SIG-M5 (cell line): ENCODE results near the gene GHRL.
"Not testable (repeated sequence)": the region's sequence is repeated elsewhere in the genome, so short reads cannot be mapped to it uniquely, and the experiment has no call there.

Experiments used
- DNase-seq: peaks from one replicate; lab custom pipeline; 2025; lab: John Stamatoyannopoulos, UW

GHRL gene

GRCh38 chr3:10273702-10274305, 18.9 kb downstream of the GHRL start:
- no peak for DNase-seq

GRCh38 chr3:10272977-10273376, 19.8 kb downstream of the GHRL start:
- no peak for DNase-seq

GRCh38 chr3:10272476-10272875, 20.3 kb downstream of the GHRL start:
- DNase-seq: not testable (repeated sequence)

- DNase-seq: no peak
Observed at GRCh38 chr3:10269443-10269842, 23.3 kb downstream of the GHRL start.

- DNase-seq: no peak
Observed at GRCh38 chr3:10268930-10269329, 23.8 kb downstream of the GHRL start.

DNA sequence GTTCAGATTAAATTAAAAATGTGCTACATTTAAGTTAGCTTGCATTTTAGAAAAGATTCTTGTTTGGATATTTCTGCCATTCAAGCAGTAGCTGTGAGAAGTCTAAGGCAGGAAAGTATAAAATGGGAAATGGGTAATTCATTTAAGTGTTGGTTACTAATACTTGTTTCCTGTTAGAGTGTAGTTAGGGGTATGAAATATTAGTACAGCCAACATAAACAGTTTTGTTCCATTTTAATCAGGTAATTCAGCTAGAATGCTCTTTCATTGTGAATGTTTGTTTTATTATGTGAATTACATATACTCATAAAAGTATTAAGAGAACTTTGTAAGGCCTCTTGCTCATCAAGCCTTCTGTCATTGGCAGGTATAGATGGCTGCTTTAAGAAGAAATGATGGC, 24.6 kb downstream of the GHRL start:
- DNase-seq: no peak

- not testable (repeated sequence) for DNase-seq
Observed at GRCh38 chr3:10266936-10267335, 25.8 kb downstream of the GHRL start.

DNA sequence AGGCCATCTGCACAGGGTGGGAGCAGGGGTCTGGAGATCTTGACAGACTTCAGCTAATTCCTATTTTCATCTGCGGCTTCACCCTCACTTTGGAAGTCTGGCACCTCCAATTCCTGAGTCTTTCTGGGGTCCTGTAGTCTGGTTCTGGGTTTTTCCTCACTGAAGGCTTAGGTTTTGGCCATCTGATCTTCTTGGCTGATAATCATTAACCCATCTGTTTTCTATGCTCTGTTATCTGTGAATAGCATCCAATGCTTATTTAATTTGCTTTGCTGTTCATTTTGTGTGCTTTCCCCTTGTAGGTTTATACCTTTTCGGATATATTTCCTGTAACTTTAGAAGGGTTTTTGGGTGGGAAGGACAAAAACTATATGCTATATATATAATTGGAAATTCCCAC, 26.9 kb downstream of the GHRL start:
- DNase-seq: no peak

DNA sequence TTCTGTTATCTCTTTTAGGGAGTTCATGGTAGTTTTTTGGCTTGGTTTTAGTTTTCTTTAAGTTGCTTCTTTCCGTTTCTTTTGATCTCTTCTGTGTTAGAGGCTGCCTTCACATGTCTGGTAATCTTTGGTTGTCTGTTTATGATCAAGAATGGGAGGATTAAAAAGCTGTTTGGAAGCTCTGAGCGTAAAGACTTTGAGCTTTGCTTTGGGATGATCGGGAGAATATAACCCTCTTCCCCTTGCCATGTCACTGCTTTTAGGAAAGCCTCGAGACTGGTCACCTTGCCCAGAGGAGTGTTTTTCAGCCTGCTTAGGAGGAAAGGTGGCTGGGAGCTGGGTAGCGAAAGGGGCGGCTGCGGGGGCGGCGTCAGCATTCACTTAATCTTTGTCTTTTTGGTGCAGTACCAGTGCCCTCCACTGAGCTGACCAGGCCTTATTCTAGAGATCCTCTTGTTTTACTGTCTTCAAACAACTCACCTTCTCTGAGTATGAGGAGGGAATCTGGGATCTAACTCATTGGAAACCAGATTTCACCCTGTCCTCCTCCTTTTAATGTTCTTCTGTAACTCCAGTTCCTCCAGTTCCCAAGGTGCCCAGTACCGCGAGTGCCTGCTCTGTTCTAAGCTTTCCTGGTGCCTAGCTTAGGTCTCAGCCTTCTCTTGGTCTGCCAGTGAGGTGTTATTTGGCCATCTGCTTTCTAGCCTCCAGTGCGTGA, 28.9 kb downstream of the GHRL start:
- DNase-seq: no peak

GRCh38 chr3:10262027-10262426, 30.7 kb downstream of the GHRL start:
- DNase-seq: no peak

GRCh38 chr3:10260211-10260701, 32.5 kb downstream of the GHRL start:
- no peak for DNase-seq

DNA sequence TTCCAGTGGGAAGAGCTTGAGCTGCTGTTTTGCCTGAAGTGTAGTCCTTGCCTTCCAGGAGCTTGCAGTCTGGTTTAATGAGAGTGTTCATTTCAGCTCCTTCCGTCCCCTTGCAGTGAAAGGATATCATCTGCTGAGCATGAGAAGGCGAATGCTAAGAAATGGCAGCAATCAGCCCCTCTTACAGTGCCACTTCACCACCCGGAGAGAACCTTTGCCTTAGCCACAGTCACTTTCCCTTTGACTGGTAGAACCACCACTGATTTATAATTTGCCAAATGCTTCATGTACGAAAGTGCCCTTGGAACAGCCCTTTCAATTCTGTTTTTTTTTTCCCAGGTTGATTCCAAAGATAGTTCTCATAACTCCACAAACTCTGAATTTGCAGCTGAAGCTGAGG, 32.9 kb downstream of the GHRL start:
- no peak for DNase-seq

DNA sequence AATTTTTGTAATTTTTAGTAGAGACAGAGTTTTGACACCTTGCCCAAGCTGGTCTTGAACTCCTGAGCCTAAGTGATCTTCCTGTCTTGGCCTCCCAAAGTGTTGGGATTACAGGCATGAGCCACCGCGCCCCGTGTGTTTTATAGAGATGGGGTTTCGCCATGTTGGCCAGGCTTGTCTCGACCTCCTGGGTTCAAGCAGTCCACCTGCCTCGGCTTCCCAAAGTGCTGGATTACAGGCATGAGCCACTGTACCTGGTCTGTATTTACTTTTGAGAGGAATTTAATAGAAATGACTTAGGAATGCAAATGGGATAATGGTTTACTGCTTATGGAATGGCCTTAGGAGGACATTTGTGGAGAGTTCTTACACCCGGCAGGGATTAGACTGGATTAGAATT, 33.7 kb downstream of the GHRL start:
- DNase-seq: no peak

GRCh38 chr3:10255835-10256234, 36.9 kb downstream of the GHRL start:
- DNase-seq: no peak

DNA sequence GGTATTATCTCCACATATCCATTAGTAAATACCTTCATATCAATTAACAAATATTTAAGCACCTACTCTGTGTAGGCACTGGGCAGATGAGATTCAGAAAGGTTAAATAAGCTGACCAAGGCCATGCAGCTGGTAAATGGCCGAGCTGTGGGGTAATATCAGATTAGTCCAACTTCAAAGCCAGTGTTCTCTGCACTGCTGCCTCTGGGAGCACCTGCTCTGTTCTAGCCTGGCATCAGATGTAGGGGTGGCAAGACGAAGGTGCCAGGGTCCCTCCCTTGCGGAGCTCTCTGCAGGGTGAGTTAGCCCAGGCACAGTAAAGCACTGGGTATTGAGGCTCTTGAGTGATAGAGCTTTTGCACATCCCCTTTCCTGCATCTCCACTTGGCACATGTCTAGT, 39.0 kb downstream of the GHRL start:
- no peak for DNase-seq

GRCh38 chr3:10251006-10251405, 41.7 kb downstream of the GHRL start:
- no peak for DNase-seq

DNA sequence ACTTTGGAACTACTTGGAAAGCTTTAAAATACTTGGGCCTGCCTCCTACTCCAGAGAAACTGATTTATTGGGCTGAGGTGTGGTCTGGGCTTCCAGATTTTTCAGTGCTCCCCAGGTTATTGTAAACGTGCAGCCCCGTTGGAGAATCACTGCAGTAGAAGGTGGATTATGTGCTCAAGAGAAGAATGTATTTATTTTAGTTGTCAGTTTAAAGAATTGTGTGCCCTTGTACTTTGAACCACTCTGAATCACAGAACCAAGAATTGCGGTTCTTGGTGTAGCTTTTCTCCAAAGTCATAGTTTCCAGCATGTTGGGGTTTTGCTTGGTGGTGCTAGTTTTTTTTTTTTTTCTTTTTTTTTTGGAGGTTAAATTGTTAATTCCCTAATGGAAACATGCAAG, 42.9 kb downstream of the GHRL start:
- no peak for DNase-seq

DNA sequence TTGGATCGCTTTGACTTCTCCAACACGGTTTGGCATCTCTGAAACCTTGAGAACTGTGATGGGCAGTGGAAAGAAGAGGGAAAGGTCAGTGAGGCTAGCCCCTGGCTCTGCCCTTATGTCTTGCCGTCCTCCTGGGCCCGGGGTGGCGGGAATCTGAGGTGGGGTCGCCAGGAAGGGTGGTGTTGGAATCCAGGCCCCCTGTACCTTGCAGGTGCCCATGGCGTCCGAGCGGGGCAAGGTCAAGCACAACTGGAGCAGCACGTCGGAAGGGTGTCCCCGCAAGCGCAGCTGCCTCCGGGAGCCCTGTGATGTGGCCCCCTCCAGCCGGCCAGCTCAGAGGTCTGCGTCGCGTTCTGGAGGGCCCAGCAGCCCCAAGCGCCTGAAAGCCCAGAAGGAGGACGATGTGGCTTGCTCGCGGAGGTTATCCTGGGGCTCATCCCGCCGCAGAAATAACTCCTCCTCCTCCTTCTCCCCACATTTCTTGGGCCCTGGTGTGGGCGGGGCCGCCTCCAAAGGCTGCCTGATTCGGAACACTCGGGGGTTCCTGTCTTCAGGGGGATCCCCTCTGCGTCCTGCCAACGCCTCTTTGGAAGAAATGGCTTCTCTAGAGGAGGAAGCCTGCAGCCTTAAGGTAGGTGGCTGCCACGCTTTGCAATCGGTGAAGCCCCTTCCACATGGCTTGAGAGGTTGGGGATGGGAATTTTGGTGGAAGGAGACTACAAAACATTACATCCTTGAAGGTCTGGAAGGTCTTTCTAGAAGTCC, 43.6 kb downstream of the GHRL start:
- no peak for DNase-seq

GRCh38 chr3:10248184-10248983, 44.4 kb downstream of the GHRL start, which contains the start of gene TATDN2:
TSS of gene TATDN2 (plus strand) at chr3:10248459. CDS start at chr3:10249201, 742 bp downstream.
- DNase-seq: peak; percentile 88

DNA sequence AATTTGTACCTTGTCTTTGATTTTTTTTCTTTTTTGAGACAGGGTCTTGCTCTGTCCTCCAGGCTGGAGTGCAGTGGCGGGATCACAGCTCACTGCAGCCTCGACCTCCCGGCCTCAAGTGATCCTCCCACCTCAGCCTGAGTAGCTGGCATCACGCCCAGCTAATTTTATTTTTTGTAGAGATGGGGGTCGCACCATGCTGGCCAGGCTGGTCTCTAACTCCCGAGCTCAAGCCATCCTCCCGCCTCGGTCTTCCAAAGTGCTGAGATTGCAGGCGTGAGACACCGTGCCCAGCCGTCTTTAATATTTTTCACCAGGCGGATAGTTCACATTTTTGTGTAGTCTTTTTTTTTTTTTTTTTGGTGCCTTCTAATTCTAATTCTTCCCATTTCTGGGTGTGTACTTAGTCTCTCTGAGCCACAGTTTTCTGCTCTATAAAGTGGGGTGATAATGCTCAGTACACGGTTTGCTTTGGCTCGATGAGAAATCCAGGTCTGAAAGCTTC, 45.0 kb downstream of the GHRL start:
- DNase-seq: no peak

DNA sequence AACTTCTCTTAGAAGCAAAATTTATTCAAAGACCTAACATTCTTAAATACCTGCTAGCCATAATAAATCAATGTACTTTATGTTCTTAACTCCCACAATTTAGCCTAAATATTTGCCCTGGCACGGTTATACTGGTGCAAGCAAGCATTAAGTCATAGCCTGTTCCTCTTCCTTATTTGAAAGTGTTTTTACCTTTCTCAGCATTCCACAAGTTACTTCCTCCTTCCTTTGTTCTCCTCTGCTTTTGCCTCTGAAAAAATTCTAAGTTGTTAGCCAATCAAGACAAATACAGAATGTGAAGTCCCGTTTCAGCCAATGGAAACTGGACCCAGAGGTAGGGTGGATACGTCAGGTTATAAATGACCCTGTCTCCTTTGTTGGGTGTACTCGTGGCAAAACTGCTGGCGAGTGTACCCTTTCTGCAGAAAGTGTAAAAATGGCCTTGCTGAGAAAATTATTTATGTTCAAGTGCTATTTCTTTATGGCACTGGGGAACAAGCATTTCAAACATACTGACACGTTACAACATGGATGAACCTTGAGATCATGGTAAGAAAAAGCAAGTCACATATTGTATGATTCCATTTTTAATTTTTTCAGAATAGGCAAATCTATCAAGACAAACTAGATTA, 47.5 kb downstream of the GHRL start:
- DNase-seq: no peak
